ENCODE data around the gene ZNF491. TPM values are rescaled to one million over a fixed set of nuclear protein-coding genes. Genes with fewer than 3 reads are reported as not detected.

ZNF491 gene
- total RNA-seq, 1 donor from 2014 or later: 26.0 TPM

DNA sequence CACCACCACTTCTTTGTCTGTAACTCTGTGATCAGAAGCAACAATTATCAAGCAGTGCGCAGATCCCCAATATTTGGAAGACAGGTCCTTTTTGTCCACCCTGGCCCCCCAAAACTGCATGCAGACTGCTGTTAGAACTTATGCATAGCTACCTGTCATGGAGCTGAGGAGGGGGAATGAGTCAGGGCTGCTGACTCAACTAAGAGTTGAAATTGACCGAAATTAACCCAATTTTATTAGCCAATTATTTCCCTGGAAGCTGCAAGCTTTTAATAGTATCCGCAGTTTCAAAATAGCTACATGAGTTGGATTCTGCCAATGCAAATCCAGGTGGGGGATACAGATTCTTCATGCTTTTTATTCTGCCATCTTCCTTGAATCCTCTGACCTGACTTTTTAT, 14.0 kb upstream of the ZNF491 start:
- TF ChIP-seq, protein P1, sequence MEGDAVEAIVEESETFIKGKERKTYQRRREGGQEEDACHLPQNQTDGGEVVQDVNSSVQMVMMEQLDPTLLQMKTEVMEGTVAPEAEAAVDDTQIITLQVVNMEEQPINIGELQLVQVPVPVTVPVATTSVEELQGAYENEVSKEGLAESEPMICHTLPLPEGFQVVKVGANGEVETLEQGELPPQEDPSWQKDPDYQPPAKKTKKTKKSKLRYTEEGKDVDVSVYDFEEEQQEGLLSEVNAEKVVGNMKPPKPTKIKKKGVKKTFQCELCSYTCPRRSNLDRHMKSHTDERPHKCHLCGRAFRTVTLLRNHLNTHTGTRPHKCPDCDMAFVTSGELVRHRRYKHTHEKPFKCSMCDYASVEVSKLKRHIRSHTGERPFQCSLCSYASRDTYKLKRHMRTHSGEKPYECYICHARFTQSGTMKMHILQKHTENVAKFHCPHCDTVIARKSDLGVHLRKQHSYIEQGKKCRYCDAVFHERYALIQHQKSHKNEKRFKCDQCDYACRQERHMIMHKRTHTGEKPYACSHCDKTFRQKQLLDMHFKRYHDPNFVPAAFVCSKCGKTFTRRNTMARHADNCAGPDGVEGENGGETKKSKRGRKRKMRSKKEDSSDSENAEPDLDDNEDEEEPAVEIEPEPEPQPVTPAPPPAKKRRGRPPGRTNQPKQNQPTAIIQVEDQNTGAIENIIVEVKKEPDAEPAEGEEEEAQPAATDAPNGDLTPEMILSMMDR (IDR thresholded peaks at IDR 0.05; ENCODE audit: partially characterized antibody, unreplicated experiment): no peak
- peaks cover 43% of the 10 kb centered on the region for H3K36me3 Mint-ChIP-seq (ENCODE audit: unreplicated experiment)
- peaks cover 14% of the 10 kb centered on the region for H3K9me3 Mint-ChIP-seq (ENCODE audit: unreplicated experiment)
- no peak overlapping the region for H3K4me3 Mint-ChIP-seq (ENCODE audit: unreplicated experiment)
- no peaks in the 10 kb centered on the region for H3K4me1 Mint-ChIP-seq (ENCODE audit: low read depth, unreplicated experiment)
- H3K27me3 Mint-ChIP-seq (ENCODE audit: unreplicated experiment): peaks cover 2% of the 10 kb centered on the region
- no peak for DNase-seq
- no peak overlapping the region for H3K27ac Mint-ChIP-seq (ENCODE audit: unreplicated experiment)

DNA sequence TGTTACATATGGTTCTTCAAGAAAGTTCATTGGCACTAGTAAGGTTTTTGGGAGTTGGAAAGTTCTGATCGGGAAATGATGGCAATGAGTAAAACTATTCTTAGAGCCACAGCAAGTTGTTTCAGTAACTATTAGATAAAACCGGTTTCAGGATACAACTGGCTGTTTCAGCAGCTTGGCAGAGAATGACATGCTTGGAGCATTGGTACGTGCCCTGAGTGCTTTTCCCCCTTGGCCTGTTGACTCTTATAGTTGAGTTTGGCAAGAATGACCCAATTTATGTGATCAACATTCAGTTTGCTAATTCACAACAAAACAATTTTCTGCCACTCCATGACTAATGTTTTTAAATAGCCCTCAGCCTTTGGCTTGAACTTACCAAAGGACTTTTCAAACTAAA, 10.8 kb upstream of the ZNF491 start:
- peaks cover 11% of the 10 kb centered on the region for H3K9me3 Mint-ChIP-seq (ENCODE audit: unreplicated experiment)
- peaks cover 22% of the 10 kb centered on the region for H3K36me3 Mint-ChIP-seq (ENCODE audit: unreplicated experiment)
- no peak overlapping the region for H3K27ac Mint-ChIP-seq (ENCODE audit: unreplicated experiment)
- H3K4me1 Mint-ChIP-seq (ENCODE audit: low read depth, unreplicated experiment): no peaks in the 10 kb centered on the region
- H3K27me3 Mint-ChIP-seq (ENCODE audit: unreplicated experiment): peaks cover 2% of the 10 kb centered on the region
- DNase-seq: no peak
- H3K4me3 Mint-ChIP-seq (ENCODE audit: unreplicated experiment): no peak overlapping the region
- TF ChIP-seq, protein P1 (IDR thresholded peaks at IDR 0.05; ENCODE audit: partially characterized antibody, unreplicated experiment): no peak

DNA sequence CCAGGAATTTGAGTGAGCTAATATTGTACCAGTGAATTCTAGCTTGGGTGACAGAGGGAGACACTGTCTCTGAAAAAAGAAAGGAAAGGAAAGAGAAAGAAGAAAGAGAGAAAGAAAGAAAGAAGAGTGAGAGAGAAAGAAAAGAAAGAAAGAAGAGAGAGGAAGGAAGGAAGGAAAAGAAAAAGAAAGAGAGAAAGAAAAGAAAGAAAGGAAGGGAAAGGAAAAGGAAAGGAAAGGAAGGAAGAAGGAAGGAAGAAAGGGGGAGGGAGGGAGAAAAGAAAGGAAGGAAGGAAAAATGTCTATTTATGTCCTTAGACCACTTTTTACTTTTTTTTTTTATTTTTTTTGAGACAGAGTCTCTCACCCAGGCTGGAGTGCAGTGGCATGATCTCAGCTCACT, 5.4 kb upstream of the ZNF491 start:
- H3K4me3 Mint-ChIP-seq (ENCODE audit: unreplicated experiment): no peak overlapping the region
- H3K9me3 Mint-ChIP-seq (ENCODE audit: unreplicated experiment): peaks cover 9% of the 10 kb centered on the region
- H3K4me1 Mint-ChIP-seq (ENCODE audit: low read depth, unreplicated experiment): peaks cover 7% of the 10 kb centered on the region
- no peak for DNase-seq
- TF ChIP-seq, protein P1 (IDR thresholded peaks at IDR 0.05; ENCODE audit: partially characterized antibody, unreplicated experiment): no peak
- H3K27me3 Mint-ChIP-seq (ENCODE audit: unreplicated experiment): peaks cover 5% of the 10 kb centered on the region
- H3K27ac Mint-ChIP-seq (ENCODE audit: unreplicated experiment): no peak overlapping the region
- no peaks in the 10 kb centered on the region for H3K36me3 Mint-ChIP-seq (ENCODE audit: unreplicated experiment)

DNA sequence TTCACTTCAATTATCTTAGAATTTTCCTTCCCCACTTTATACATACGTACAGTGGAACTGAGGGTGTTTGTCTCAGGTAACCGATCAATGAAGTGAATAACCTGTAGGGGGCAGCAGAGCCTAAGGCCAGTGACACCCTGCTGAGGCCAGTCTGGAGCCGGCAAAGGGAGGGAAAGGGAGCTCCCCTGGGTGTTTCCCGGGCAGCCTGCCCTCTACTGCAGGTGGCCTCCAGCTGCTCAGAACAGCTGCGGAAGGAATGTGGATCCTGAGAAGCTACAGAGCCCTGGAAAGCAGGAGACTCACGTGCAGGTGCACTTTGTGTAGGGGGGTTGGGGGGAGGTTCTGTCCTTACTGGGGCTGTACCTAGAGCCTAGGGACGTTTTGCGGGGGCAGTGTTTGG, 832 bp upstream of the ZNF491 start:
- peaks cover 13% of the 10 kb centered on the region for H3K9me3 Mint-ChIP-seq (ENCODE audit: unreplicated experiment)
- H3K4me3 Mint-ChIP-seq (ENCODE audit: unreplicated experiment): peak overlapping the region; percentile 94
- H3K27me3 Mint-ChIP-seq (ENCODE audit: unreplicated experiment): peaks cover 5% of the 10 kb centered on the region
- TF ChIP-seq, protein P1 (IDR thresholded peaks at IDR 0.05; ENCODE audit: partially characterized antibody, unreplicated experiment): peak; percentile 94
- H3K4me1 Mint-ChIP-seq (ENCODE audit: low read depth, unreplicated experiment): peaks cover 9% of the 10 kb centered on the region
- peak; percentile 87 for DNase-seq
- H3K27ac Mint-ChIP-seq (ENCODE audit: unreplicated experiment): peak overlapping the region; percentile 99
- H3K36me3 Mint-ChIP-seq (ENCODE audit: unreplicated experiment): peaks cover 17% of the 10 kb centered on the region

DNA sequence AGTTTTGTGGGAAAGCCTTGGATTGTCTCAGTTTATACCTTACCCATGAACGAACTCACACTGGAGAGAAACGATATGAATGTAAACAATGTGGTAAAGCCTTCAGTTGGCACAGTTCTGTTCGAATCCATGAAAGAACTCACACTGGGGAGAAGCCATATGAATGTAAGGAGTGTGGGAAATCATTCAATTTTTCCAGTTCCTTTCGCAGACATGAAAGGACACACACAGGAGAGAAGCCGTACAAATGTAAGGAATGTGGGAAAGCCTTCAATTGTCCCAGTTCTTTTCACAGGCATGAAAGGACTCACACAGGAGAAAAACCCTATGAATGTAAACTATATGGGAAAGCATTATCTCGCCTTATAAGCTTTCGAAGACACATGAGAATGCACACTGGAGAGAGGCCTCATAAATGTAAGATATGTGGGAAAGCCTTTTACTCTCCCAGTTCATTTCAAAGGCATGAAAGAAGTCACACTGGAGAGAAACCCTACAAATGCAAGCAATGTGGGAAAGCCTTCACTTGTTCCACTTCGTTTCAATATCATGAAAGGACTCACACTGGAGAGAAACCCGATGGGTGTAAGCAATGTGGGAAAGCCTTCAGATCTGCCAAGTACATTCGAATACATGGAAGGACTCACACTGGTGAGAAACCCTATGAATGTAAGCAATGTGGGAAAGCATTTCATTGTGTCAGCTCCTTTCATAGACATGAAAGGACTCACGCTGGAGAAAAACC, 8.2 kb downstream of the ZNF491 start:
- Mint-ChIP-seq H3K4me1 (ENCODE audit: low read depth, unreplicated experiment) (no peaks in the 10 kb centered on the region), H3K4me3 (ENCODE audit: unreplicated experiment) (no peak overlapping the region), H3K9me3 (ENCODE audit: unreplicated experiment) (peaks cover 26% of the 10 kb centered on the region), H3K36me3 (ENCODE audit: unreplicated experiment) (peaks cover 81% of the 10 kb centered on the region), H3K27ac (ENCODE audit: unreplicated experiment) (no peak overlapping the region), H3K27me3 (ENCODE audit: unreplicated experiment) (peaks cover 6% of the 10 kb centered on the region)
- TF ChIP-seq, protein P1 (IDR thresholded peaks at IDR 0.05; ENCODE audit: partially characterized antibody, unreplicated experiment): no peak
- no peak for DNase-seq
